Measurements from ENCODE around the gene OR4D1. TPM values are rescaled to one million over a fixed set of nuclear protein-coding genes. Genes with fewer than 3 reads are reported as not detected.
"Not testable (repeated sequence)": the region's sequence is repeated elsewhere in the genome, so short reads cannot be mapped to it uniquely, and the experiment has no call there.

The OR4D1 gene
- total RNA-seq, 1 donor from 2014 or later: not detected

- Histone ChIP-seq H3K27me3 (ENCODE audit: control insufficient read depth, insufficient read depth, low read length) (peaks cover 4% of the 10 kb centered on the region), H3K4me3 (ENCODE audit: low read depth, low read length) (no peak overlapping the region), H3K36me3 (ENCODE audit: control insufficient read depth, insufficient read depth, low read length) (no peaks in the 10 kb centered on the region)
- no peak for TF ChIP-seq CTCF (IDR thresholded peaks at IDR 0.05; ENCODE audit: insufficient read depth, low read length, poor library complexity, severe bottlenecking)
- peak; percentile 19 for DNase-seq (ENCODE audit: low read depth)
Measured at GRCh38 chr17:58120195-58120822, 27.9 kb upstream of the OR4D1 start.

DNA sequence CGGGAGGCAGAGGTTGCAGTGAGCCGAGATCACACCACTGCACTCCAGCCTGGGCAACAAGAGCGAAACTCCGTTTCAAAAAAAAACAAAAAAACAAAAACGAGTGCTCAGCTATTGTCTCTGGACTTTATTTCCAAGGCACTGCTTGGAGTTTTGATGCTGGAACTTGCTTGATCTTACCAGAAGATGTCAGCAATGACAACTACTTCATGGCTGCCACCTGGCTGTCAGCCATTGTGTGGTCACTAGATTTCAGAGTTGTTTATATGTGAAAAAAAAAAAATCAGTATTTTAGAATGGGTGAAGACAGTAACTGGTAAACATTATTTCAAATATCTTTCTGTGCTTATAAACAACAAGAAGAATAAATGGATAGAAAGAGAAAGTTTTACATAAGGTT, 26.3 kb upstream of the OR4D1 start:
- DNase-seq (ENCODE audit: low read depth): no peak
- Histone ChIP-seq H3K27me3 (ENCODE audit: control insufficient read depth, insufficient read depth, low read length) (no peaks in the 10 kb centered on the region), H3K4me3 (ENCODE audit: low read depth, low read length) (no peak overlapping the region), H3K36me3 (ENCODE audit: control insufficient read depth, insufficient read depth, low read length) (no peaks in the 10 kb centered on the region)
- peak; percentile 37 for TF ChIP-seq CTCF (IDR thresholded peaks at IDR 0.05; ENCODE audit: insufficient read depth, low read length, poor library complexity, severe bottlenecking)

DNA sequence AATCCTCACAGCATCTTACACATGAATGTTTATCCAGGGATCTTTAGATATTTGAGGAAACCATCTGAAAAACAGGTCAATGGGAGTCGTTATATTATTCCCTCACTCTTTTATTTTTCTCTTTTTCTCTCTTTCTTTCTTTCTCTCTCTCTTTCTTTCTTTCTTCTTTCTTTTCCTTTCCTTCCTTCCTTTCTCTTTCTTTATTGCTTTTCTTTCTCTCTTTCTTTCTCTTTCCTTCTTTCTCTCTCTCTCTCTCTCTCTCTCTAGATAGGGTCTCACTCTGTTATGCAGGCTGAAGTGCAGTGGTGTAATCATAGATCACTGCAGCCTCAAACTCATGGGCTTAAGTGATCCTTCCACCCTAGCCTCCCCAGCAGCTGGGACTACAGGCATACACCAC, 20.3 kb upstream of the OR4D1 start:
- Histone ChIP-seq H3K36me3 (ENCODE audit: control insufficient read depth, insufficient read depth, low read length) (no peaks in the 10 kb centered on the region), H3K27me3 (ENCODE audit: control insufficient read depth, insufficient read depth, low read length) (no peaks in the 10 kb centered on the region), H3K4me3 (ENCODE audit: low read depth, low read length) (no peak overlapping the region)
- DNase-seq (ENCODE audit: low read depth): no peak
- TF ChIP-seq CTCF (IDR thresholded peaks at IDR 0.05; ENCODE audit: insufficient read depth, low read length, poor library complexity, severe bottlenecking): no peak

DNA sequence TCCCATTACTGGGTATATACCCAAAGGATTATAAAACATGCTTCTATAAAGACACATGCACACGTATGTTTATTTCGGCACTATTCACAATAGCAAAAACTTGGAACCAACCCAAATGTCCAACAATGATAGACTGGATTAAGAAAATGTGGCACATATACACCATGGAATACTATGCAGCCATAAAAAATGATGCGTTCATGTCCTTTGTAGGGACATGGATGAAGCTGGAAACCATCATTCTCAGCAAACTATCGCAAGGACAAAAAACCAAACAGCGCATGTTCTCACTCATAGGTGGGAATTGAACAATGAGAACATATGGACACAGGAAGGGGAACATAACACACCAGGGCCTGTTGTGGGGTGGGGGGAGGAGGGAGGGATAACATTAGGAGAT, 15.5 kb upstream of the OR4D1 start:
- DNase-seq (ENCODE audit: low read depth): not testable (repeated sequence)

GRCh38 chr17:58136669-58137279, 11.4 kb upstream of the OR4D1 start:
- Histone ChIP-seq H3K36me3 (ENCODE audit: control insufficient read depth, insufficient read depth, low read length) (no peaks in the 10 kb centered on the region), H3K4me3 (ENCODE audit: low read depth, low read length) (no peak overlapping the region), H3K27me3 (ENCODE audit: control insufficient read depth, insufficient read depth, low read length) (peaks cover 5% of the 10 kb centered on the region)
- DNase-seq (ENCODE audit: low read depth): no peak
- TF ChIP-seq CTCF (IDR thresholded peaks at IDR 0.05; ENCODE audit: insufficient read depth, low read length, poor library complexity, severe bottlenecking): peak; percentile 59

More for the DNA sequence above, 15.5 kb upstream of the OR4D1 start:
- H3K4me3 ChIP-seq (ENCODE audit: low read depth, low read length); H3K27me3 ChIP-seq (ENCODE audit: control insufficient read depth, insufficient read depth, low read length); H3K36me3 ChIP-seq (ENCODE audit: control insufficient read depth, insufficient read depth, low read length): not testable (repeated sequence)

- Histone ChIP-seq H3K27me3 (ENCODE audit: control insufficient read depth, insufficient read depth, low read length) (no peaks in the 10 kb centered on the region), H3K36me3 (ENCODE audit: control insufficient read depth, insufficient read depth, low read length) (no peaks in the 10 kb centered on the region), H3K4me3 (ENCODE audit: low read depth, low read length) (no peak overlapping the region)
- DNase-seq (ENCODE audit: low read depth): no peak
- no peak for TF ChIP-seq CTCF (IDR thresholded peaks at IDR 0.05; ENCODE audit: insufficient read depth, low read length, poor library complexity, severe bottlenecking)
Measured at GRCh38 chr17:58141505-58141904, 6.7 kb upstream of the OR4D1 start.

DNA sequence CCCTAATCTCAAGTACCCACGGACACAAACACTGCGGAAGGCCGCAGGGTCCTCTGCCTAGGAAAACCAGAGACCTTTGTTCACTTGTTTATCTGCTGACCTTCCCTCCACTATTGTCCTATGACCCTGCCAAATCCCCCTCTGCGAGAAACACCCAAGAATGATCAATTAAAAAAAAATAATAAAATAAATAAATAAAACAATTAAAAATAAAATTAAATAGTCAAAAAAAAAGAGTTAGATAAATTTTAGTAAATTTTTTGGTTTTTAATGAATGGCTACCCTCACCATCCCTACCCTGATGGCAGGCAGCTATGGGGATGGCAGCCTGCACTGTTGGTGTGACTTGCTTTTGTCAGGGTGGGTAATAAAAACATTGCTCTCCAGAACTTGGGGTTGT, 4.8 kb upstream of the OR4D1 start:
- DNase-seq (ENCODE audit: low read depth); H3K4me3 ChIP-seq (ENCODE audit: low read depth, low read length); H3K27me3 ChIP-seq (ENCODE audit: control insufficient read depth, insufficient read depth, low read length); H3K36me3 ChIP-seq (ENCODE audit: control insufficient read depth, insufficient read depth, low read length): not testable (repeated sequence)
